NOMO-1 treated with DMSO at 0.1 percent for 48 hours (cell line): ENCODE data around the gene YIPF5.

Experiments
- DNase-seq: peaks from one replicate; lab custom pipeline; 2025; ENCODE audit not compliant: unreplicated experiment; lab: John Stamatoyannopoulos, UW

The YIPF5 gene

GRCh38 chr5:144128844-144129243, 41.6 kb downstream of the YIPF5 start:
- no peak for DNase-seq

- no peak for DNase-seq
Measured at GRCh38 chr5:144126707-144127106, 43.8 kb downstream of the YIPF5 start.

GRCh38 chr5:144125163-144125726, 45.2 kb downstream of the YIPF5 start:
- DNase-seq = no peak

- no peak for DNase-seq
Measured at GRCh38 chr5:144122641-144123040, 47.8 kb downstream of the YIPF5 start.

GRCh38 chr5:144122081-144122480, 48.4 kb downstream of the YIPF5 start:
- no peak for DNase-seq

GRCh38 chr5:144121577-144121976, 48.9 kb downstream of the YIPF5 start:
- no peak for DNase-seq

- DNase-seq = no peak
Measured at GRCh38 chr5:144120661-144121180, 49.7 kb downstream of the YIPF5 start.

GRCh38 chr5:144117412-144117811, 53.0 kb downstream of the YIPF5 start:
- no peak for DNase-seq

- no peak for DNase-seq
Measured at GRCh38 chr5:144114571-144114970, 55.9 kb downstream of the YIPF5 start.
